ENCODE data around the gene KIF21B.

KIF21B gene, protein sequence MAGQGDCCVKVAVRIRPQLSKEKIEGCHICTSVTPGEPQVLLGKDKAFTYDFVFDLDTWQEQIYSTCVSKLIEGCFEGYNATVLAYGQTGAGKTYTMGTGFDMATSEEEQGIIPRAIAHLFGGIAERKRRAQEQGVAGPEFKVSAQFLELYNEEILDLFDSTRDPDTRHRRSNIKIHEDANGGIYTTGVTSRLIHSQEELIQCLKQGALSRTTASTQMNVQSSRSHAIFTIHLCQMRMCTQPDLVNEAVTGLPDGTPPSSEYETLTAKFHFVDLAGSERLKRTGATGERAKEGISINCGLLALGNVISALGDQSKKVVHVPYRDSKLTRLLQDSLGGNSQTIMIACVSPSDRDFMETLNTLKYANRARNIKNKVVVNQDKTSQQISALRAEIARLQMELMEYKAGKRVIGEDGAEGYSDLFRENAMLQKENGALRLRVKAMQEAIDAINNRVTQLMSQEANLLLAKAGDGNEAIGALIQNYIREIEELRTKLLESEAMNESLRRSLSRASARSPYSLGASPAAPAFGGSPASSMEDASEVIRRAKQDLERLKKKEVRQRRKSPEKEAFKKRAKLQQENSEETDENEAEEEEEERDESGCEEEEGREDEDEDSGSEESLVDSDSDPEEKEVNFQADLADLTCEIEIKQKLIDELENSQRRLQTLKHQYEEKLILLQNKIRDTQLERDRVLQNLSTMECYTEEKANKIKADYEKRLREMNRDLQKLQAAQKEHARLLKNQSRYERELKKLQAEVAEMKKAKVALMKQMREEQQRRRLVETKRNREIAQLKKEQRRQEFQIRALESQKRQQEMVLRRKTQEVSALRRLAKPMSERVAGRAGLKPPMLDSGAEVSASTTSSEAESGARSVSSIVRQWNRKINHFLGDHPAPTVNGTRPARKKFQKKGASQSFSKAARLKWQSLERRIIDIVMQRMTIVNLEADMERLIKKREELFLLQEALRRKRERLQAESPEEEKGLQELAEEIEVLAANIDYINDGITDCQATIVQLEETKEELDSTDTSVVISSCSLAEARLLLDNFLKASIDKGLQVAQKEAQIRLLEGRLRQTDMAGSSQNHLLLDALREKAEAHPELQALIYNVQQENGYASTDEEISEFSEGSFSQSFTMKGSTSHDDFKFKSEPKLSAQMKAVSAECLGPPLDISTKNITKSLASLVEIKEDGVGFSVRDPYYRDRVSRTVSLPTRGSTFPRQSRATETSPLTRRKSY (N-terminal part only)

DNA sequence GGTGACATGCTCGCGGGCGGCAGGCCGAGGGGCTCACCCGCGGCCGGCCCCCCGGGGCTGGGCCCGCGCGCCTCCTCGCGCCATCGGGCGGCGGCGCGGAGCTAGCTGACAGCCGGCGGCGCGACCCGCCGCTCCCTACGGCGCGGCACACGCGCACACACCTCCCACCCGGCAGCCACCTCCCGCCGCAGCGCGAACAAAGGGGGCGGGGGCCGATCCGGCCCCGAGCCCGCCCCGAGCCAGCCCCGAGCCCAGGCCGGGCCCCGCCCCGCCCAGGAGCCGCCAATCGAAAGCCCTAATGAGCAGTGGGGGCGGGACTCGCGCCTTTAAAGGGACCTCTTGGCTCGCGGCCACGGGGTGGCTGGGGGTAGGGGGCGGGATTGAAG, at the start of gene KIF21B:
Gene KIF21B, minus strand, starts transcription at position 198 of the 386 bp plus-strand sequence. CDS start 331 bp downstream, outside the sequence.
- Mint-ChIP-seq H3K4me3 (peak within 1 kb of the TSS; percentile 98), H3K27me3 (no peaks in the 10 kb centered on the region), H3K36me3 (ENCODE audit: insufficient read depth) (peaks cover 12% of the 10 kb centered on the region), H3K27ac (ENCODE audit: low read depth) (peak within 1 kb of the TSS; percentile 96), H3K4me1 (peaks cover 57% of the 10 kb centered on the region), H3K9me3 (no peaks in the 10 kb centered on the region)
- peak; percentile 82 to 87 for DNase-seq (ENCODE audit: low spot score in 2 of 2)
- peak; percentile 81 for ATAC-seq (replicated peaks; ENCODE audit: extremely low read depth, poor library complexity, severe bottlenecking)

DNA sequence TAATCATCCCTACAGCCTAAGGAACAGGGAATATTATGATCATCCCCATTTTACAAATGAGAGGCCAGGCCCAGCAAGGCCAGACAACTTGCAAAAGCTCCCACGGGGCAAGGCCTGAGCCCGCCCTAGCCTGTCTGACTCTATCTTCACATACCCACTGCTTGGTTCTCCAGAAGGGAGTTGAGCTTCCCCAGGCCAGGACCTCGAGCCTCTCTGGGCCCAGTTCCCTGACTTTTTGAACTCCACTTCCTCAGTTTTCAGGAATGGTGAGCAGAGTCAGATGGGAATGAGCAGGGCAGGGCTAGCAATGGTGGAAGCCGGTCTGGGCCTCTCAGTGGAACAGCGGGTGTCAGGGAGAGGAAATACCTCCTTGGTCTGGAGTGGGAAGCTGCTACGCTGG, 49.4 kb upstream of the KIF21B start:
- no peak for DNase-seq (ENCODE audit: low spot score in 2 of 2)
- Mint-ChIP-seq H3K27ac (ENCODE audit: low read depth) (no peak overlapping the region), H3K4me1 (peaks cover 8% of the 10 kb centered on the region), H3K36me3 (ENCODE audit: insufficient read depth) (no peaks in the 10 kb centered on the region), H3K4me3 (no peak overlapping the region), H3K27me3 (peaks cover 9% of the 10 kb centered on the region), H3K9me3 (no peaks in the 10 kb centered on the region)
- ATAC-seq (replicated peaks; ENCODE audit: extremely low read depth, poor library complexity, severe bottlenecking), result no peak

DNA sequence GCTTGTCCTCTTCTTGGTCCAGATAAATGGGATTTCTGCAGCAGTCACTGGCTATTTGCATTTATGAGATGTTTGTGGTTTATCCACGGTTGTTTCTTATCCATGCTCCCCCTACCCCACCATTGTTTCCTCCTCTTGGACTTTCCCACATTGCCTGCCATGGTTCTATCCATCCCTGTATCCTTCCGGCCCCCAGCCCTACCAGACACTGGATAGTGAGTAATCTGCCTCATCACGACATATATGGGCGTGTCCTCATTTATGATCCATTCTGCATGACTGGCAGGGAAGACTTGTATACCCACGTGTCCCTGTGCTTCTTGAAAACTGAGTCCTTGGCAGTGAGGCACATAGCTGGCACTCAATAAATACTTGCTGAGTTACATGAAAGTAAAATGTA, 48.6 kb upstream of the KIF21B start:
- H3K4me3 Mint-ChIP-seq, result no peak overlapping the region
- no peaks in the 10 kb centered on the region for H3K9me3 Mint-ChIP-seq
- DNase-seq (ENCODE audit: low spot score in 2 of 2), result no peak
- ATAC-seq (replicated peaks; ENCODE audit: extremely low read depth, poor library complexity, severe bottlenecking), result no peak
- no peak overlapping the region for H3K27ac Mint-ChIP-seq (ENCODE audit: low read depth)
- peaks cover 16% of the 10 kb centered on the region for H3K27me3 Mint-ChIP-seq
- no peaks in the 10 kb centered on the region for H3K36me3 Mint-ChIP-seq (ENCODE audit: insufficient read depth)
- peaks cover 8% of the 10 kb centered on the region for H3K4me1 Mint-ChIP-seq

DNA sequence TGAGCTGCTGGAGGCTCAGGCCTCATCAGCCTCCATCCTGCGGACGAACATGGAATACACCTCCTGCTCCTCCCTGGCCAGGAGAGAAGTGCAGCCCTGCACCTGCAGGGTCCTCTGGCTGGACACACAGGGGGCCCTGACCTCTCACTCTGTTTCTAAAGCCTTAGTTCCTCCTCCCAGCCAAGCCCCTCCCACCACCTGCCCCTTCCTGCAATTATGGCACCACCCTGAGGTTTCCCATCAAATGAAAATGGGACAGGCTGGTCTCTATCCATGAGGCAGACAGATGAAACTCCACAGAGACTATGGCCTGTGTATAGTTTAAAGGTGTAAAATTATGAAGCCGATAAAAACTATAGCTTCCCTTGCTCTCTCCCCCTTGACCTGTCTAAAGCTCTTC, 46.1 kb upstream of the KIF21B start:
- Mint-ChIP-seq H3K4me1 (peaks cover 8% of the 10 kb centered on the region), H3K27ac (ENCODE audit: low read depth) (no peak overlapping the region), H3K4me3 (no peak overlapping the region), H3K36me3 (ENCODE audit: insufficient read depth) (no peaks in the 10 kb centered on the region), H3K27me3 (peaks cover 26% of the 10 kb centered on the region), H3K9me3 (no peaks in the 10 kb centered on the region)
- DNase-seq (ENCODE audit: low spot score in 2 of 2) (no peak), ATAC-seq (replicated peaks; ENCODE audit: extremely low read depth, poor library complexity, severe bottlenecking) (no peak)

DNA sequence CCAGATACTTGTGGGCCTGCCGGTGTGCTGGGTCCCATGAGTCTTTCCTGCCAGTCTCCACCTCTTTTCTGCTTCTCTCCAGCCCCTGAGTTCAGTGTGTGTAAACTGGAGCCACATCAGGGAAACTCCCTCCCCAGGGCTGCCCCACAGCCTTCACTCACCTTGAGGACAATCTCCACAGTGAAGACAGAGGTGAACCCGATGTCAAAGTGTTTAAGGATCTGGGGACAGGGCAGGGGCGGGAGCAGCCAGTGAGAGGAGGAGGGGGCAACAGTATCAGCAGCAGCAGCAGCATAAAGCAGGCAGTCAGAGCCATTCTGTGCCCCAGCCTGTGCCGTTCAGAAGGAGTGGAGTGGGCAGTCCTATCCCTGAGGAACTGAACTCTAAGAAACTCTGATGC, 45.5 kb upstream of the KIF21B start:
- H3K9me3 Mint-ChIP-seq, result no peaks in the 10 kb centered on the region
- H3K27me3 Mint-ChIP-seq, result peaks cover 26% of the 10 kb centered on the region
- no peak for DNase-seq (ENCODE audit: low spot score in 2 of 2)
- no peak overlapping the region for H3K4me3 Mint-ChIP-seq
- H3K36me3 Mint-ChIP-seq (ENCODE audit: insufficient read depth), result no peaks in the 10 kb centered on the region
- no peak overlapping the region for H3K27ac Mint-ChIP-seq (ENCODE audit: low read depth)
- ATAC-seq (replicated peaks; ENCODE audit: extremely low read depth, poor library complexity, severe bottlenecking), result no peak
- peaks cover 8% of the 10 kb centered on the region for H3K4me1 Mint-ChIP-seq

DNA sequence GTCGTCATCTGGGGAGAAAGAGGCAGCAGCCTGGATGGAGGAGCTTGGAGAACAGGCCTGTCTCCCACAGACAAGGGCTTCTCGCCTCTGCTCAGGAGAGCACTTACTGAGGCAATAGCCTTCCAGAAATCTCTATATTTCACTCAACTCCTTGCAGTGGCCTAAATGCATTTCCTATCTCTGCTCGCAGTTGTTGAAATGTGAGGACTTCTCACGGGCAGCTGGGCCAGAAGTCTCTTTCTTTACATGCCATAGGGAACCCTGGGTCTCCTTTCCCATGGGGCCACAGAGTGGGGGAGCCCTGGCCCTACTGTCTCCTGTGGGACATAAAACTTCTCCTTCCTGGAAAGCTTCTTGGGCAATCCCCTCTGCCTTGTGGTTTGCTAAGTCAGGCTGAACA, 43.5 kb upstream of the KIF21B start:
- DNase-seq (ENCODE audit: low spot score in 2 of 2) (no peak), ATAC-seq (replicated peaks; ENCODE audit: extremely low read depth, poor library complexity, severe bottlenecking) (no peak)
- no peaks in the 10 kb centered on the region for H3K9me3 Mint-ChIP-seq
- no peaks in the 10 kb centered on the region for H3K36me3 Mint-ChIP-seq (ENCODE audit: insufficient read depth)
- no peak overlapping the region for H3K27ac Mint-ChIP-seq (ENCODE audit: low read depth)
- peaks cover 8% of the 10 kb centered on the region for H3K4me1 Mint-ChIP-seq
- H3K27me3 Mint-ChIP-seq, result peaks cover 26% of the 10 kb centered on the region
- H3K4me3 Mint-ChIP-seq, result no peak overlapping the region

DNA sequence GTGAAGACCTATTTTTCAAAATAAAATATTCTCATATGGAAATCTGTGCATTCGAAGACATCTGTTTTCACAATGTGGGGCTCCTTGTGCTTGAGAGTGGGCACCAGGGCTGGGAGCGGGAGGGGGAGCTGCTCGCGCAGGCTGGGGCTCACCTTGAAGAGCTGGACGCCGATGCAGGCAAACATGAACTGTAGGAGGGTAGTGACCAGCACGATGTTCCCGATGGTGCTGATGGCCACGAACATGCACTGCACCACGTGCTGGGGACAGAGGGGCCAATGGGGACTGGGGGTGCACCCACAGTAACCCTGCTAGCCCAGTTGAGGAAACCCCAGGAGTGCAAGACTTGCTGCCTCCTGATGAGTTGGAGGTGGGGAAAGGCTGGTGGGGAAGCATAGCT, 42.2 kb upstream of the KIF21B start:
- no peak overlapping the region for H3K4me3 Mint-ChIP-seq
- DNase-seq (ENCODE audit: low spot score in 2 of 2) (no peak), ATAC-seq (replicated peaks; ENCODE audit: extremely low read depth, poor library complexity, severe bottlenecking) (no peak)
- peaks cover 26% of the 10 kb centered on the region for H3K27me3 Mint-ChIP-seq
- no peaks in the 10 kb centered on the region for H3K9me3 Mint-ChIP-seq
- no peaks in the 10 kb centered on the region for H3K4me1 Mint-ChIP-seq
- no peak overlapping the region for H3K27ac Mint-ChIP-seq (ENCODE audit: low read depth)
- H3K36me3 Mint-ChIP-seq (ENCODE audit: insufficient read depth), result no peaks in the 10 kb centered on the region

DNA sequence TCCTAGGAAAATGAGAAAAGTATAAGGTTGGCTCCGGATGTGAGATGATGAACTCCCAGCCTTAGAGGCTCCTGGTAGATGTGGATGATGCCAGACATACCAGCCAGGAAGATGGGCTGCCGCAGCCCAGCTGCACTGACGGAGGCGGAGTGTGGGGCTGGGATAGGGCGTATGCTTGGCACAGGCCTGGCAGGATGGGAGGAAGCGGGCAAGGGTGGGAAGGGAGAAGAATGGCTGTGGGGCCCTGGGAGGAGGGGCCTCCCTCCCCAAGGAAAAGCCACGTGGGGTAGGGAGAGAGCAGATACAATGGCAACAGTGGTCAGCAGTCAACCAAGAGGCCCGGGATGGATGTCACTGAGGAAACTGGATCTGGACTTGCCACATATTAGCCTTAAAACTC, 41.3 kb upstream of the KIF21B start:
- H3K4me3 Mint-ChIP-seq, result no peak overlapping the region
- H3K27me3 Mint-ChIP-seq, result peaks cover 26% of the 10 kb centered on the region
- H3K27ac Mint-ChIP-seq (ENCODE audit: low read depth), result no peak overlapping the region
- H3K4me1 Mint-ChIP-seq, result no peaks in the 10 kb centered on the region
- DNase-seq (ENCODE audit: low spot score in 2 of 2) (no peak), ATAC-seq (replicated peaks; ENCODE audit: extremely low read depth, poor library complexity, severe bottlenecking) (no peak)
- H3K9me3 Mint-ChIP-seq, result no peaks in the 10 kb centered on the region
- H3K36me3 Mint-ChIP-seq (ENCODE audit: insufficient read depth), result no peaks in the 10 kb centered on the region

DNA sequence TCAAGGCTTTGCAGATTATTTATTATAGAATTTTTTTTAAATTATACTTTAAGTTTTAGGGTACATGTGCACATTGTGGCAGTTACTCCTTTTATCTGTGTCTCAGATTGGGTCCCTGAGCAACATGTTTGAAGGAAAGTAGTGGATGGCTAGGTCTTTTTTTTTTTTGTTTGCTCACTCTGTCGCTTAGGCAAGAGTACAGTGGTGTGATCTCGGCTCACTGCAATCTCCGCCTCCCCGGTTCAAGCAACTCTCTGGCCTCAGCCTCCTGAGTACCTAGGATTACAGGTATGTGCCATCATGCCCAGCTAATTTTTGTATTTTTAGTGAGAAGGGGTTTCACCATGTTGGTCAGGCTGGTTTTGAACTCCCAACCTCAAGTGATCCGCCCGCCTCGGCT, 39.6 kb upstream of the KIF21B start:
- Mint-ChIP-seq H3K36me3 (ENCODE audit: insufficient read depth) (no peaks in the 10 kb centered on the region), H3K27ac (ENCODE audit: low read depth) (no peak overlapping the region), H3K4me3 (no peak overlapping the region), H3K4me1 (no peaks in the 10 kb centered on the region), H3K9me3 (no peaks in the 10 kb centered on the region), H3K27me3 (peaks cover 17% of the 10 kb centered on the region)
- ATAC-seq (replicated peaks; ENCODE audit: extremely low read depth, poor library complexity, severe bottlenecking), result no peak
- no peak for DNase-seq (ENCODE audit: low spot score in 2 of 2)

DNA sequence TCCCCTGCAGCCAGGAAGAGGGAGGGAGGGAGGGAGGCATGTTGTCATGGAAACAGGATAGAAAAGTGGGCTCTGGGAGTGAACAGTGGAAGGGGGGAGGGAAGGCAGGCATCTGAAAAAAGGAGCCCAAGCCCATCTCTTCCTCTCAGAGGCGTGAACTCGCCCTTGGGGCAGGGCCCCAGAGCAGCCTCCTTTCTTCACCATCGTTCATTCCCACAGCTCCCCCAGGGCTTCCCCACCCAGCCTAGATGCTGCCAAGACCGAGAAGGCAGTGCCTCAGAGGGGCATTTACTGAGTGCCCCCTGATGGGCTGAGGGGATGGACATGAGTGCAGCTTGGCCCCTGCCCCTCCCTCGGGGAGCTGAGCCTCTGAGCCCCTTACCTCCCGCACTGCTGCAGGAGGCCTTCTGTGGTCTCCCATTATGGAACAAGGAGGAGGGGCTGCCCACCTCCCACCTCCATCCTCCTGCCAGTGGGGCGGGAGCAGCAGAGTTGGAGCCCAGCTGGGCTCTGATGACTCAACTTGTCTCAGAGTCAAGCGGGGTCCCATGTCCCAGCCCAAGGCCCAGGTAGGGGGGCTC, 39.1 kb upstream of the KIF21B start:
- Mint-ChIP-seq H3K27ac (ENCODE audit: low read depth) (no peak overlapping the region), H3K36me3 (ENCODE audit: insufficient read depth) (no peaks in the 10 kb centered on the region), H3K27me3 (peaks cover 15% of the 10 kb centered on the region), H3K9me3 (no peaks in the 10 kb centered on the region), H3K4me3 (no peak overlapping the region), H3K4me1 (no peaks in the 10 kb centered on the region)
- DNase-seq (ENCODE audit: low spot score in 2 of 2) (no peak), ATAC-seq (replicated peaks; ENCODE audit: extremely low read depth, poor library complexity, severe bottlenecking) (no peak)

DNA sequence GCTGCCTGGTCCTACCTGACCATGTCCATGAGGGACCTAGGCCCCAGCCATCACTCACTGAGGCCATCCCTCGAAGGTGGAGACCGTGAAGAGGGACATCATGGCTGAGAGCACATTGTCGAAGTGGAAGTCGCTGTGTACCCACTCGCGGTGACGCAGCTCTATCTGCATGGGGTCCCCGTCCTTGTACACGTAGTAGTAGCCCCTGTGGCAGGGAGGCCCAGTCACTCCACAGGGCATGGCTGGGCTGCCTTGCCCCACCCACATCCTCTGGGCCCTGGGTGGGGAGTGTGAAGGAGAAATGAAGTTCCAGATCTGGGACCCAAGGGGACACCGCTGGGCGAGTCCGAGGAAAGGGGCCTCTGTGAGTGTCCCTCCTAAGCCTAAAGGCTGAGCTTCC, 38.4 kb upstream of the KIF21B start:
- ATAC-seq (replicated peaks; ENCODE audit: extremely low read depth, poor library complexity, severe bottlenecking) (no peak), DNase-seq (ENCODE audit: low spot score in 2 of 2) (no peak)
- no peak overlapping the region for H3K27ac Mint-ChIP-seq (ENCODE audit: low read depth)
- no peak overlapping the region for H3K4me3 Mint-ChIP-seq
- H3K4me1 Mint-ChIP-seq, result no peaks in the 10 kb centered on the region
- H3K9me3 Mint-ChIP-seq, result no peaks in the 10 kb centered on the region
- no peaks in the 10 kb centered on the region for H3K36me3 Mint-ChIP-seq (ENCODE audit: insufficient read depth)
- peaks cover 8% of the 10 kb centered on the region for H3K27me3 Mint-ChIP-seq

DNA sequence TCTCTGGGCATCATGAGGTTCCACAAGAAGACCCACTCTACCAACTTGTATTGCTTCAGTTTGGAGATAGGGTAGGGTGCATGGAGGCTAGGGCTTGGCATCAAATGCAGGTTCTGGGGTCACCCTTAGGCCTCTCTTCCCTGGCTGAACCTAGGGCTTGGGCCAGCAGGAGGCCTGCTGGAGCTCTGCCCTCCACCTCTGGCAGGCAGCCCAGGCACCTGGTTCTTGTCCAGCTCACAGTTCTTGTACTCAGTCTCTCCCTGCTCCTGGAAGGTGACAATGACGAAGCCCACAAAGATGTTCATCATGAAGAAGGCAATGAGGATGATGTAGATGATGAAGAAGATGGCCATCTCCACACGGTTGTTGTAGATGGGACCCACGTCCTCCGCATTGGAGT, 37.5 kb upstream of the KIF21B start:
- no peaks in the 10 kb centered on the region for H3K36me3 Mint-ChIP-seq (ENCODE audit: insufficient read depth)
- ATAC-seq (replicated peaks; ENCODE audit: extremely low read depth, poor library complexity, severe bottlenecking), result no peak
- no peak for DNase-seq (ENCODE audit: low spot score in 2 of 2)
- no peaks in the 10 kb centered on the region for H3K4me1 Mint-ChIP-seq
- H3K4me3 Mint-ChIP-seq, result no peak overlapping the region
- H3K27ac Mint-ChIP-seq (ENCODE audit: low read depth), result no peak overlapping the region
- H3K27me3 Mint-ChIP-seq, result peaks cover 1% of the 10 kb centered on the region
- no peaks in the 10 kb centered on the region for H3K9me3 Mint-ChIP-seq

Data from central memory CD8-positive, alpha-beta T cell (primary cell).